ENCODE measurements around the gene ANAPC10. TPM values are rescaled to one million over a fixed set of nuclear protein-coding genes. Genes with fewer than 3 reads are reported as not detected.

ANAPC10 gene
- 13.1 and 20.6 TPM in 2 replicates for total RNA-seq

DNA sequence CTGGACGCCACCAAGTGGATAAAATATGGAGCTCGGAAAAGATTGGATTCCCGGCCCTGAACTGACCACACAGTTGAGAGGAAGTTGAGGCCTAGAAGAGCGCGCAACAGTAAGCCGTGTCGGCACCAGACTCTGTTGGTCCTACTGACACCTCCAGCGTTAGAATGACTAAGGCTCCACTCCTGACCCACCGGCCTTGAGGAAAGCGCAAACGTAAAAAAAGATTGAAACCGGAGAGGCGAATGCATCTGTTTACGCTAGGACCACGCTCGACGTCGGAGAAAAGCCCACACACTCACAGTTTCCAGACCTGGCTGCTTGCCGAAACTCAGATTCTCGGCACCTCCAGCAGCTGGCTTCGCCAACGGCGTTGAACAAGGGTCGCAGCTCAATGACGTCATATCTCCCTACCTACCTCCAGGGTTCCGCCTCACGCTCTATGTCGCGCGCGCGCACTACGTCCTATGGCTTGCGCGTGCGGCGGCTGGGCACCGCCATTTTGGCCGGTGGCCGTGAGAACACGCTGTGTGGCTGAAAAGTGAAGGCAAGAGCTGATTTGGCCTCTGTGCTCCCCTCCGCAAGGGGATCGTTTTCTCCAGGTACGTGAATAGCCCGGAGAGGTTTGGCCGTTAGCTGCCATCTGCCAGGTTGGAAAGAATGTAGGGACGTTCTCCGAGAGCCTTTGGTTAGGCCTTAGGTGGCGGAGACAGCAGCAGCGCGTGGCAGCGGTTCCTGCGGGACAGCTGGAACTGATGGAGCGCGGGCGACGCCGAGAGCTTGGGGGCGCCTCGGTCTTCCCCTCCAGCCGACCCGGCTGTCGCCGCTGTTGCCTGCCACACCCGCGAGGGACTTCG is at the start of gene ANAPC10, which contains the start of gene ABCE1:
Gene ANAPC10, minus strand, starts transcription at position 376 of the 854 bp plus-strand sequence. CDS start 2,097 bp downstream, outside the sequence.
Gene ABCE1, plus strand, starts transcription at position 491 of the 854 bp plus-strand sequence. CDS start 6,102 bp downstream, outside the sequence.

Other genes with a start within 250 kb of the ANAPC10 start
- 67.6 and 69.3 TPM in 2 replicates for gene ABCE1, start 115 bp upstream of the ANAPC10 start, total RNA-seq
- 14.8 and 16.0 TPM in 2 replicates for gene OTUD4, start 82.4 kb upstream of the ANAPC10 start, total RNA-seq

Data from cardiac ventricle fibroblast (primary cell).